Kidney (tissue), 14 donors: ENCODE results near the gene LRIT2. TPM values are rescaled to one million over a fixed set of nuclear protein-coding genes. Genes with fewer than 3 reads are reported as not detected.

ENCODE experiments used
- DNase-seq, 5 donors: peaks; one replicate each; pipeline ENCODE4 v3.0.0-alpha.2; 2013 to 2020
- FAIRE-seq: peaks from 2 replicates; lab custom pipeline; 2012; peaks lifted over from hg19 to GRCh38; lab: Jason Lieb, UNC
- H3K27ac ChIP-seq, 2 donors: one replicate each; pipeline ENCODE4 v1.7.0; 2013; ENCODE audit warnings: low read depth in 2 of 2, low read length in 2 of 2, inconsistent platforms in 1 of 2
- H3K27me3 ChIP-seq: one replicate; pipeline ENCODE4 v1.7.1; 2013; ENCODE audit warnings: low read length, inconsistent platforms; ENCODE audit not compliant: control insufficient read depth, insufficient read depth
- H3K36me3 ChIP-seq, 3 donors: one replicate each; pipeline versions ENCODE4 v1.7.0 to v1.7.1; 2013; ENCODE audit warnings: low read length in 3 of 3, control low read depth in 1 of 3, inconsistent platforms in 1 of 3; ENCODE audit not compliant: insufficient read depth in 3 of 3, control insufficient read depth in 2 of 3
- H3K4me1 ChIP-seq, 3 donors: one replicate each; pipeline versions ENCODE4 v1.7.0 to v1.7.1; 2013; ENCODE audit warnings: low read length in 3 of 3, inconsistent platforms in 1 of 3, low read depth in 1 of 3; ENCODE audit not compliant: control insufficient read depth in 2 of 3, insufficient read depth in 2 of 3
- H3K4me3 ChIP-seq, 3 donors: one replicate each; pipeline versions ENCODE4 v1.7.0 to v1.8.1; 2013; ENCODE audit warnings: low read length in 3 of 3, control low read depth in 1 of 3, inconsistent platforms in 1 of 3
- H3K9ac ChIP-seq, 3 donors: one replicate each; pipeline versions ENCODE4 v1.7.0 to v1.7.1; 2013; ENCODE audit warnings: low read length in 3 of 3, control low read depth in 1 of 3, inconsistent platforms in 1 of 3
- H3K9me3 ChIP-seq, 3 donors: one replicate each; pipeline versions ENCODE4 v1.7.0 to v1.7.1; 2013; ENCODE audit warnings: low read length in 3 of 3, control low read depth in 1 of 3, inconsistent platforms in 1 of 3; ENCODE audit not compliant: control insufficient read depth in 2 of 3, insufficient read depth in 1 of 3
- intact Hi-C: fragments of 100-400 bp; cut with DNase I; formaldehyde crosslinking; loops from one replicate; pipeline ENCODE4 v1.11.1; 2022
- polyA plus RNA-seq: library from polyadenylated mRNA; stranded (reverse); fragments of 350-450 nt; fragmentation: Illumina TruSeq; extraction: RNeasy Lipid Tissue Mini Kit (QIAGEN cat#74804); gene quantifications from one replicate; pipeline ENCODE4 v1.2.3, GENCODE V29; 2014; ENCODE audit warnings: low read depth, low replicate concordance; ENCODE audit not compliant: insufficient read depth
- total RNA-seq: library from RNA; stranded (reverse); fragmentation: NEBNext Ultra II Directional; extraction: Animal tissue kit (Norgen Biotek cat#: 25700); gene quantifications from one replicate; pipeline ENCODE4 v1.2.1, GENCODE V29; 2021
- TF ChIP-seq, protein P1 (sequence below): IDR thresholded peaks from 3 replicates; pipeline ENCODE4 v1.5.1; 2012; ENCODE audit warnings: mild to moderate bottlenecking, moderate library complexity, borderline replicate concordance; ENCODE audit not compliant: insufficient read depth; ENCODE audit errors: extremely low read depth
- donor health status: control.
- donor health status: control.
- donor health status: control.
- donor health status: control.
- donor health status: control.
- donor health status: DM: yes; HTN: yes; CAD: no.
- donor health status: Normal renal cell carcinoma (clear cell type).

Gene LRIT2
- total and polyA plus RNA-seq, 2 donors from 2014 or later = not detected

GRCh38 chr10:84179059-84179710, 46.2 kb downstream of the LRIT2 start:
- H3K4me3 ChIP-seq = no peak overlapping the region
- no peaks in the 10 kb centered on the region for H3K36me3 ChIP-seq
- H3K4me1 ChIP-seq = peaks cover 0 to 2% (median 0%) of the 10 kb centered on the region in 3 donors
- H3K27me3 ChIP-seq = no peaks in the 10 kb centered on the region
- TF ChIP-seq, protein P1, sequence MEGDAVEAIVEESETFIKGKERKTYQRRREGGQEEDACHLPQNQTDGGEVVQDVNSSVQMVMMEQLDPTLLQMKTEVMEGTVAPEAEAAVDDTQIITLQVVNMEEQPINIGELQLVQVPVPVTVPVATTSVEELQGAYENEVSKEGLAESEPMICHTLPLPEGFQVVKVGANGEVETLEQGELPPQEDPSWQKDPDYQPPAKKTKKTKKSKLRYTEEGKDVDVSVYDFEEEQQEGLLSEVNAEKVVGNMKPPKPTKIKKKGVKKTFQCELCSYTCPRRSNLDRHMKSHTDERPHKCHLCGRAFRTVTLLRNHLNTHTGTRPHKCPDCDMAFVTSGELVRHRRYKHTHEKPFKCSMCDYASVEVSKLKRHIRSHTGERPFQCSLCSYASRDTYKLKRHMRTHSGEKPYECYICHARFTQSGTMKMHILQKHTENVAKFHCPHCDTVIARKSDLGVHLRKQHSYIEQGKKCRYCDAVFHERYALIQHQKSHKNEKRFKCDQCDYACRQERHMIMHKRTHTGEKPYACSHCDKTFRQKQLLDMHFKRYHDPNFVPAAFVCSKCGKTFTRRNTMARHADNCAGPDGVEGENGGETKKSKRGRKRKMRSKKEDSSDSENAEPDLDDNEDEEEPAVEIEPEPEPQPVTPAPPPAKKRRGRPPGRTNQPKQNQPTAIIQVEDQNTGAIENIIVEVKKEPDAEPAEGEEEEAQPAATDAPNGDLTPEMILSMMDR = no peak
- no peaks in the 10 kb centered on the region for H3K9me3 ChIP-seq
- H3K9ac ChIP-seq = no peak overlapping the region
- H3K27ac ChIP-seq = peak overlapping the region in 1 of 2 donors; percentile 6
- DNase-seq (peak in 3 of 5 donors; percentile 51 to 74 (median 71)), FAIRE-seq (no peak)
- intact Hi-C loops = no loop called here

- Histone ChIP-seq H3K36me3 (no peaks in the 10 kb centered on the region), H3K9me3 (no peaks in the 10 kb centered on the region), H3K27ac (no peak overlapping the region), H3K9ac (no peak overlapping the region), H3K4me1 (peaks cover 0 to 7% (median 0%) of the 10 kb centered on the region in 3 donors), H3K27me3 (no peaks in the 10 kb centered on the region), H3K4me3 (no peak overlapping the region)
- TF ChIP-seq, protein P1 = no peak
- FAIRE-seq (no peak), DNase-seq (no peak)
- intact Hi-C loops = no loop called here
These were observed 47.2 kb downstream of the LRIT2 start for GRCh38 chr10:84178160-84178609.

GRCh38 chr10:84177541-84178141, 47.7 kb downstream of the LRIT2 start:
- FAIRE-seq = no peak

More at GRCh38 chr10:84177541-84178141, 47.7 kb downstream of the LRIT2 start:
- Histone ChIP-seq H3K27ac (no peak overlapping the region), H3K4me1 (peaks cover 0 to 12% (median 0%) of the 10 kb centered on the region in 3 donors), H3K4me3 (no peak overlapping the region), H3K9me3 (no peaks in the 10 kb centered on the region), H3K27me3 (no peaks in the 10 kb centered on the region), H3K36me3 (no peaks in the 10 kb centered on the region), H3K9ac (no peak overlapping the region)
- no peak for DNase-seq
- intact Hi-C loops = no loop called here
- TF ChIP-seq, protein P1 = no peak
